ENCODE measurements around the gene NTM. TPM values are rescaled to one million over a fixed set of nuclear protein-coding genes. Genes with fewer than 3 reads are reported as not detected.

The NTM gene
- total RNA-seq, 1 donor, result 52.2 TPM

DNA sequence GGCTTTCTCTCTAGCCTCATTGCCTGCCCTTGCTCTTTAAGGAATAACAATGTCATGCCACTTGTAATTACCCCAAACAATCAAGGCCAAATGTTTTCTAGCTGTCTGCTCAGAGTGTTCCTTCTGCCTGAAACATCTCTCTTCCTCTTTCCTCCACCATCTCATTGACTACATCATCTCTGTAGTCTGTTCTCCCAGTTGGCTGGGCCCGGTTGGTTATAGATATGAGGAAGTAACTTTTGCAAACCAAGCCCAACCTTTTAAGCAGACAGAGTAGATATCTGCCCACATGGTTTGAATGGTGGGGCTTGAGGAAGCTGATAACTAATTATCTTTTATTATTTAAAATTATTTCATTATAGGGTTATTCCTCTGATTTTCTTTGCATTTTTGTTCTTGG is 104.5 kb downstream of the NTM start:
- TF ChIP-seq, protein P1, sequence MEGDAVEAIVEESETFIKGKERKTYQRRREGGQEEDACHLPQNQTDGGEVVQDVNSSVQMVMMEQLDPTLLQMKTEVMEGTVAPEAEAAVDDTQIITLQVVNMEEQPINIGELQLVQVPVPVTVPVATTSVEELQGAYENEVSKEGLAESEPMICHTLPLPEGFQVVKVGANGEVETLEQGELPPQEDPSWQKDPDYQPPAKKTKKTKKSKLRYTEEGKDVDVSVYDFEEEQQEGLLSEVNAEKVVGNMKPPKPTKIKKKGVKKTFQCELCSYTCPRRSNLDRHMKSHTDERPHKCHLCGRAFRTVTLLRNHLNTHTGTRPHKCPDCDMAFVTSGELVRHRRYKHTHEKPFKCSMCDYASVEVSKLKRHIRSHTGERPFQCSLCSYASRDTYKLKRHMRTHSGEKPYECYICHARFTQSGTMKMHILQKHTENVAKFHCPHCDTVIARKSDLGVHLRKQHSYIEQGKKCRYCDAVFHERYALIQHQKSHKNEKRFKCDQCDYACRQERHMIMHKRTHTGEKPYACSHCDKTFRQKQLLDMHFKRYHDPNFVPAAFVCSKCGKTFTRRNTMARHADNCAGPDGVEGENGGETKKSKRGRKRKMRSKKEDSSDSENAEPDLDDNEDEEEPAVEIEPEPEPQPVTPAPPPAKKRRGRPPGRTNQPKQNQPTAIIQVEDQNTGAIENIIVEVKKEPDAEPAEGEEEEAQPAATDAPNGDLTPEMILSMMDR (IDR thresholded peaks at IDR 0.05; ENCODE audit: insufficient read depth, low read length), result no peak
- no peak overlapping the region for H3K4me3 ChIP-seq (ENCODE audit: low read depth, low read length)
- DNase-seq (ENCODE audit: low read depth), result no peak

DNA sequence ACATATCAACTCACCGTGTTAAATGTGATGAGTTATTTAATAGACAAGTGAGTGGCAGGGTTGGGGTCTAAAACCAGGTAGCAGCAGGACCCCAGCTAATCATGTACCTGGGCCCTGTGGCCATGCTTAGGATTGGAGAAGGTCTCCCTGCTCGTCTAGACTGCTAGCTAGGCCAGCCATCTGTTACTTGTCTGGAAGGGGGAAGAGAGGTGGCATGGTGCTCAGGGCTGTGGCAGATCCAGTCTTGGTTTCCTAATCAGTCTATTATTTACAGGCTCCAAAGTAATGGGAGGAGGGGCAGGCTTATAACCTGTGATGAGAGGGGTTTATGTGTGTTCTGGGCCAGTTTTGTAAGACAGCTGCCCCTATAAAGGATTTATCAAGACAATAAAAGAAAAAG is 105.9 kb downstream of the NTM start:
- no peak for DNase-seq (ENCODE audit: low read depth)
- H3K4me3 ChIP-seq (ENCODE audit: low read depth, low read length), result no peak overlapping the region
- TF ChIP-seq, protein P1 (IDR thresholded peaks at IDR 0.05; ENCODE audit: insufficient read depth, low read length), result no peak

- no peak overlapping the region for H3K4me3 ChIP-seq (ENCODE audit: low read depth, low read length)
- TF ChIP-seq, protein P1 (IDR thresholded peaks at IDR 0.05; ENCODE audit: insufficient read depth, low read length), result no peak
- no peak for DNase-seq (ENCODE audit: low read depth)
Measured at GRCh38 chr11:131478341-131478740, 107.9 kb downstream of the NTM start.

GRCh38 chr11:131481303-131481702 is 110.9 kb downstream of the NTM start:
- no peak overlapping the region for H3K4me3 ChIP-seq (ENCODE audit: low read depth, low read length)
- TF ChIP-seq, protein P1 (IDR thresholded peaks at IDR 0.05; ENCODE audit: insufficient read depth, low read length), result no peak
- no peak for DNase-seq (ENCODE audit: low read depth)

- DNase-seq (ENCODE audit: low read depth), result no peak
- H3K4me3 ChIP-seq (ENCODE audit: low read depth, low read length), result no peak overlapping the region
- TF ChIP-seq, protein P1 (IDR thresholded peaks at IDR 0.05; ENCODE audit: insufficient read depth, low read length), result no peak
Measured at GRCh38 chr11:131481971-131482370, 111.6 kb downstream of the NTM start.

DNA sequence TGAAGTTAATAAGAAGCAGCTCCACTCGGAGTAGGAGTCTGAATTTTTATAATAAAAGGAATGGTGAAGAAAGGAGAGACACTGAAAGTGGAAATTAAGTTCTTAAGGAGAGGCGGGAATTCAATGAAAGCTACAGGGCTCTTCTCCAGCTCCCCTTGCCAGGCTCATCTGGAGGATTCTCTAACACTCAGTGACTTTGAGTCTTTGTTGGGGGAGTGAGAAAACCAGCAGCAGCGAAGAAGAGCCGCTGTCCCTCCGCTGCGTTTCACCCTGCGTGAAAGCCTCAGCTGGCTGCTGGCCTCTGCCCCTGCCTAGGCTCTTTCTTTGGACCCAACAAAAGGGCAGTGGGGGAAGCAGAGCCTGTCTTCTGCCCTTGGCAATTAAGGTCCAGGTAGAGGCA is 113.0 kb downstream of the NTM start:
- DNase-seq (ENCODE audit: low read depth), result no peak
- TF ChIP-seq, protein P1 (IDR thresholded peaks at IDR 0.05; ENCODE audit: insufficient read depth, low read length), result no peak
- H3K4me3 ChIP-seq (ENCODE audit: low read depth, low read length), result no peak overlapping the region

DNA sequence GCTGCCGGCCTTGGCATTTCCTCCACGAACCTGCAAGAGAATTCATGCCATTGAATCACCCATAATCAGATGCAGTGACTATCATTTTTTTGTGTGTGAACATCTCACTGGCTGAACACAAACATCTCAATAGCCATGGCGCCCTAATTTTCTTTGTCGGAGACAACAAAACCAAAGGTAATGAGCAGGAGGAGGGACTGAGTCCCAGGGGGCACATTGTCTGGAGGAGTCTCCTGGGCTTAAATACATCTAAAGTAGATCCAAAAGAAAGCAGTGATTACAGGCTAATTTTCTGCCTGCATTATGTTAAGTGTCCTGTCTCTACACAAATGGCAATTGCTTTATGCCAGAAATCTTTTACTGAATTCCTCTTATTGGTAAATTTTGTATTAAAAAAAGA is 113.5 kb downstream of the NTM start:
- DNase-seq (ENCODE audit: low read depth), result no peak
- TF ChIP-seq, protein P1 (IDR thresholded peaks at IDR 0.05; ENCODE audit: insufficient read depth, low read length), result no peak
- no peak overlapping the region for H3K4me3 ChIP-seq (ENCODE audit: low read depth, low read length)

All from fibroblast of the aortic adventitia (primary cell).